ENCODE data around the gene VASH1.

The VASH1 gene

DNA sequence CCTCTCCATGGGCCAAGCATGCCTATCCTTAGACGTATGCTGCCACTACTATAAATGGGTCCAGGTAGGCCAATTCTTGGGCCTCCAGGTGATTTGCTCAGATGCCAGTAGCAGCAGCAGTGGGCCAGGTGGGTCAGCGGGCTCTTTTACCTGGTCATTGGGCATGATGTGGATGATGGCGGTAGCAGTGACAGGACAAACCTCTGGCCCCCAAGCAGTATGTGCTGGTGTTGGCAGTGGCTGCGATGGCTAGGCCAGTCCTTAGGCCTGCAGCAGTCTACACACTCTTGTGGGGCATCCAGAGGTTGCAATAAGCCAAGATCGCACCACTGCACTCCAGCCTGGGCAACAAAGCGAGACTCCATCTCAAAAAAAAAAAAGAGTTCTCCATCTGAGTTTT, 19.1 kb upstream of the VASH1 start:
- no peak overlapping the region for H3K4me3 ChIP-seq (ENCODE audit: low read depth, low read length)
- H3K36me3 ChIP-seq (ENCODE audit: control insufficient read depth in 2 of 2, insufficient read depth in 1 of 2, low read length in 2 of 2), result no peaks in the 10 kb centered on the region
- TF ChIP-seq, protein P1, sequence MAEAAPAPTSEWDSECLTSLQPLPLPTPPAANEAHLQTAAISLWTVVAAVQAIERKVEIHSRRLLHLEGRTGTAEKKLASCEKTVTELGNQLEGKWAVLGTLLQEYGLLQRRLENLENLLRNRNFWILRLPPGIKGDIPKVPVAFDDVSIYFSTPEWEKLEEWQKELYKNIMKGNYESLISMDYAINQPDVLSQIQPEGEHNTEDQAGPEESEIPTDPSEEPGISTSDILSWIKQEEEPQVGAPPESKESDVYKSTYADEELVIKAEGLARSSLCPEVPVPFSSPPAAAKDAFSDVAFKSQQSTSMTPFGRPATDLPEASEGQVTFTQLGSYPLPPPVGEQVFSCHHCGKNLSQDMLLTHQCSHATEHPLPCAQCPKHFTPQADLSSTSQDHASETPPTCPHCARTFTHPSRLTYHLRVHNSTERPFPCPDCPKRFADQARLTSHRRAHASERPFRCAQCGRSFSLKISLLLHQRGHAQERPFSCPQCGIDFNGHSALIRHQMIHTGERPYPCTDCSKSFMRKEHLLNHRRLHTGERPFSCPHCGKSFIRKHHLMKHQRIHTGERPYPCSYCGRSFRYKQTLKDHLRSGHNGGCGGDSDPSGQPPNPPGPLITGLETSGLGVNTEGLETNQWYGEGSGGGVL (tag by site-specific recombination; IDR thresholded peaks at IDR 0.05), result no peak
- no peak for TF ChIP-seq ZNF521 (tag by site-specific recombination; IDR thresholded peaks at IDR 0.05)
- H3K27ac ChIP-seq (ENCODE audit: extremely low read depth, low read depth, low read length), result no peak overlapping the region
- ChIA-PET CTCF (no interaction called here), POLR2A (no interaction called here)
- H3K4me1 ChIP-seq (ENCODE audit: control insufficient read depth, insufficient read depth, low read length), result no peaks in the 10 kb centered on the region
- no peaks in the 10 kb centered on the region for H3K9me3 ChIP-seq (ENCODE audit: control insufficient read depth, insufficient read depth, low read depth, low read length)

DNA sequence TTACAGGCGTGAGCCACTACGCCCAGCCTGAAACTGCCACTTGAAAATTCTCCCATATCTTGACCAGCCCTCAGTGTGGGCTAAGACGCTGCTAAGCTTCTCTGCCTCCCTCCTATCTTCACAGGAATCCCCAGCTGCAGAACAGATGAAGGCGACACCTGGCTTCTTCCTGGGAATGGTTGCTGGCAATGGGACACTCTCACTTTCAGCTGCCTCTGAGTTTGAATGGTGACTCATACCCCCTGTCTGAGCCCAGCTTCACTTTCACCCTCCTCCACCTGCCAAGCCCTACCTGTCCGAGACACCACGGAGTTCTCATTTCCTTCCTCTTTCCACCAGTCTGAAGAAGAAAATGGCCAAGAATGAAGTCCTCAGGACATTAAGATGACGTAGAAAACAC, 18.3 kb upstream of the VASH1 start:
- Histone ChIP-seq H3K4me1 (ENCODE audit: control insufficient read depth, insufficient read depth, low read length) (no peaks in the 10 kb centered on the region), H3K36me3 (ENCODE audit: control insufficient read depth in 2 of 2, insufficient read depth in 1 of 2, low read length in 2 of 2) (no peaks in the 10 kb centered on the region), H3K27ac (ENCODE audit: extremely low read depth, low read depth, low read length) (no peak overlapping the region), H3K9me3 (ENCODE audit: control insufficient read depth, insufficient read depth, low read depth, low read length) (no peaks in the 10 kb centered on the region), H3K4me3 (ENCODE audit: low read depth, low read length) (no peak overlapping the region)
- TF ChIP-seq ZBTB8A (tag by site-specific recombination; IDR thresholded peaks at IDR 0.05) (no peak), WT1 (tag by site-specific recombination; IDR thresholded peaks at IDR 0.05) (no peak), PRDM1 (tag by site-specific recombination; IDR thresholded peaks at IDR 0.05) (0 out of 2 replicates have a peak, but pooled peaks have one; percentile 22)
- POLR2A ChIA-PET, result no interaction called here
- CTCF ChIA-PET, result no interaction called here

DNA sequence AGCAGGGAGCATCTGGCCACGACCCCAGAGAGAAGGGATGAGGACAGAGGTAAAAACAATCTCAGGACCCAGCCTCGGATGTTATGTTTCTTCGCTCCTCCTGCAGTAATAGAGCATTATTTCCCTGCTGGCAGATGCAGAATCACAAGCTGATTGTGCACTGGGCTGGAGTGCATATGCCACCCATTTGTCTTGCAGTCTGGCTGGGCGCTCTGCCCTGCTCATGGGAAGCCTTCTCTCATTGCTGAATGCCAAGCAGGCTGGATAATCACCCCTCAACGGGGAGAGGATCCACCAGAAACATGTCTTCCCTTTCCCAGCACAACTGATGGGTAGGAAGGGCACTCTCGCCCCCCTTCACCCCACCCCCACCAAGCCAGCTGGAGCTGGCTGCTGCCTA, 8.5 kb upstream of the VASH1 start:
- POLR2A ChIA-PET, result no interaction called here
- TF ChIP-seq ZNF792 (tag by site-specific recombination; IDR thresholded peaks at IDR 0.05), result no peak
- TF ChIP-seq, protein P2, sequence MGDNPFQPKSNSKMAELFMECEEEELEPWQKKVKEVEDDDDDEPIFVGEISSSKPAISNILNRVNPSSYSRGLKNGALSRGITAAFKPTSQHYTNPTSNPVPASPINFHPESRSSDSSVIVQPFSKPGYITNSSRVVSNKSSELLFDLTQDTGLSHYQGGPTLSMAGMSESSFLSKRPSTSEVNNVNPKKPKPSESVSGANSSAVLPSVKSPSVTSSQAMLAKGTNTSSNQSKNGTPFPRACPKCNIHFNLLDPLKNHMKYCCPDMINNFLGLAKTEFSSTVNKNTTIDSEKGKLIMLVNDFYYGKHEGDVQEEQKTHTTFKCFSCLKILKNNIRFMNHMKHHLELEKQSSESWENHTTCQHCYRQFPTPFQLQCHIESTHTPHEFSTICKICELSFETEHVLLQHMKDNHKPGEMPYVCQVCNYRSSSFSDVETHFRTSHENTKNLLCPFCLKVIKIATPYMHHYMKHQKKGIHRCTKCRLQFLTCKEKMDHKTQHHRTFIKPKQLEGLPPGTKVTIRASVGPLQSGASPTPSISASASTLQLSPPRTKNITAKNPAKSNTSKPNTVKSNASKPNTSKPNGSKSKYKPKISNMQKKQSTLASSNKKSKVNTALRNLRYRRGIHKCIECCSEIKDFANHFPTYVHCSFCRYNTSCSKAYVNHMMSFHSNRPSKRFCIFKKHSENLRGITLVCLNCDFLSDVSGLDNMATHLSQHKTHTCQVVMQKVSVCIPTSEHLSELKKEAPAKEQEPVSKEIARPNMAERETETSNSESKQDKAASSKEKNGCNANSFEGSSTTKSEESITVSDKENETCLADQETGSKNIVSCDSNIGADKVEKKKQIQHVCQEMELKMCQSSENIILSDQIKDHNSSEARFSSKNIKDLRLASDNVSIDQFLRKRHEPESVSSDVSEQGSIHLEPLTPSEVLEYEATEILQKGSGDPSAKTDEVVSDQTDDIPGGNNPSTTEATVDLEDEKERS (tag by site-specific recombination; IDR thresholded peaks at IDR 0.05), result no peak
- TF ChIP-seq, protein P3, sequence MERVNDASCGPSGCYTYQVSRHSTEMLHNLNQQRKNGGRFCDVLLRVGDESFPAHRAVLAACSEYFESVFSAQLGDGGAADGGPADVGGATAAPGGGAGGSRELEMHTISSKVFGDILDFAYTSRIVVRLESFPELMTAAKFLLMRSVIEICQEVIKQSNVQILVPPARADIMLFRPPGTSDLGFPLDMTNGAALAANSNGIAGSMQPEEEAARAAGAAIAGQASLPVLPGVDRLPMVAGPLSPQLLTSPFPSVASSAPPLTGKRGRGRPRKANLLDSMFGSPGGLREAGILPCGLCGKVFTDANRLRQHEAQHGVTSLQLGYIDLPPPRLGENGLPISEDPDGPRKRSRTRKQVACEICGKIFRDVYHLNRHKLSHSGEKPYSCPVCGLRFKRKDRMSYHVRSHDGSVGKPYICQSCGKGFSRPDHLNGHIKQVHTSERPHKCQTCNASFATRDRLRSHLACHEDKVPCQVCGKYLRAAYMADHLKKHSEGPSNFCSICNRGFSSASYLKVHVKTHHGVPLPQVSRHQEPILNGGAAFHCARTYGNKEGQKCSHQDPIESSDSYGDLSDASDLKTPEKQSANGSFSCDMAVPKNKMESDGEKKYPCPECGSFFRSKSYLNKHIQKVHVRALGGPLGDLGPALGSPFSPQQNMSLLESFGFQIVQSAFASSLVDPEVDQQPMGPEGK (tag by site-specific recombination; IDR thresholded peaks at IDR 0.05), result no peak
- no peak for TF ChIP-seq ZNF623 (tag by site-specific recombination; IDR thresholded peaks at IDR 0.05)
- no peak for TF ChIP-seq SCRT2 (tag by site-specific recombination; IDR thresholded peaks at IDR 0.05)
- TF ChIP-seq ZNF521 (tag by site-specific recombination; IDR thresholded peaks at IDR 0.05), result no peak
- no peak for TF ChIP-seq ZNF776 (tag by site-specific recombination; IDR thresholded peaks at IDR 0.05; ENCODE audit: borderline replicate concordance)
- no peak for TF ChIP-seq ZNF660 (tag by site-specific recombination; IDR thresholded peaks at IDR 0.05)
- TF ChIP-seq ZNF10 (tag by site-specific recombination; IDR thresholded peaks at IDR 0.05), result no peak
- TF ChIP-seq ZNF585B (tag by site-specific recombination; IDR thresholded peaks at IDR 0.05), result no peak
- TF ChIP-seq ZNF37A (tag by site-specific recombination; IDR thresholded peaks at IDR 0.05), result no peak
- no peak for TF ChIP-seq ZEB2 (tag by site-specific recombination; IDR thresholded peaks at IDR 0.05)
- TF ChIP-seq GLIS1 (tag by site-specific recombination; IDR thresholded peaks at IDR 0.05), result no peak
- TF ChIP-seq PRDM1 (tag by site-specific recombination; IDR thresholded peaks at IDR 0.05), result no peak
- TF ChIP-seq, protein P4, sequence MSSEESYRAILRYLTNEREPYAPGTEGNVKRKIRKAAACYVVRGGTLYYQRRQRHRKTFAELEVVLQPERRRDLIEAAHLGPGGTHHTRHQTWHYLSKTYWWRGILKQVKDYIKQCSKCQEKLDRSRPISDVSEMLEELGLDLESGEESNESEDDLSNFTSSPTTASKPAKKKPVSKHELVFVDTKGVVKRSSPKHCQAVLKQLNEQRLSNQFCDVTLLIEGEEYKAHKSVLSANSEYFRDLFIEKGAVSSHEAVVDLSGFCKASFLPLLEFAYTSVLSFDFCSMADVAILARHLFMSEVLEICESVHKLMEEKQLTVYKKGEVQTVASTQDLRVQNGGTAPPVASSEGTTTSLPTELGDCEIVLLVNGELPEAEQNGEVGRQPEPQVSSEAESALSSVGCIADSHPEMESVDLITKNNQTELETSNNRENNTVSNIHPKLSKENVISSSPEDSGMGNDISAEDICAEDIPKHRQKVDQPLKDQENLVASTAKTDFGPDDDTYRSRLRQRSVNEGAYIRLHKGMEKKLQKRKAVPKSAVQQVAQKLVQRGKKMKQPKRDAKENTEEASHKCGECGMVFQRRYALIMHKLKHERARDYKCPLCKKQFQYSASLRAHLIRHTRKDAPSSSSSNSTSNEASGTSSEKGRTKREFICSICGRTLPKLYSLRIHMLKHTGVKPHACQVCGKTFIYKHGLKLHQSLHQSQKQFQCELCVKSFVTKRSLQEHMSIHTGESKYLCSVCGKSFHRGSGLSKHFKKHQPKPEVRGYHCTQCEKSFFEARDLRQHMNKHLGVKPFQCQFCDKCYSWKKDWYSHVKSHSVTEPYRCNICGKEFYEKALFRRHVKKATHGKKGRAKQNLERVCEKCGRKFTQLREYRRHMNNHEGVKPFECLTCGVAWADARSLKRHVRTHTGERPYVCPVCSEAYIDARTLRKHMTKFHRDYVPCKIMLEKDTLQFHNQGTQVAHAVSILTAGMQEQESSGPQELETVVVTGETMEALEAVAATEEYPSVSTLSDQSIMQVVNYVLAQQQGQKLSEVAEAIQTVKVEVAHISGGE (tag by site-specific recombination; conservative IDR thresholded peaks at IDR 0.05; ENCODE audit: low read depth), result no peak
- TF ChIP-seq ZNF777 (tag by site-specific recombination; IDR thresholded peaks at IDR 0.05; ENCODE audit: borderline replicate concordance), result no peak
- TF ChIP-seq ZNF549 (tag by site-specific recombination; IDR thresholded peaks at IDR 0.05), result no peak
- no peak for TF ChIP-seq ZIC2 (tag by site-specific recombination; IDR thresholded peaks at IDR 0.05)
- no peak overlapping the region for H3K4me3 ChIP-seq (ENCODE audit: low read depth, low read length)
- no peaks in the 10 kb centered on the region for H3K9me3 ChIP-seq (ENCODE audit: control insufficient read depth, insufficient read depth, low read depth, low read length)
- CTCF ChIA-PET, result interaction anchor here (0.6 kb wide), 1 partner anchor 1087 kb away, joined by 3 read pairs; no protein-coding TSS in a partner anchor
- no peak overlapping the region for H3K27ac ChIP-seq (ENCODE audit: extremely low read depth, low read depth, low read length)
- H3K36me3 ChIP-seq (ENCODE audit: control insufficient read depth in 2 of 2, insufficient read depth in 1 of 2, low read length in 2 of 2), result no peaks in the 10 kb centered on the region
- no peaks in the 10 kb centered on the region for H3K4me1 ChIP-seq (ENCODE audit: control insufficient read depth, insufficient read depth, low read length)
